Keratinocyte (primary cell): ENCODE measurements around the gene CCDC158. TPM values are rescaled to one million over a fixed set of nuclear protein-coding genes. Genes with fewer than 3 reads are reported as not detected.

Experiments
- DNase-seq: peaks from one replicate; pipeline ENCODE4 v3.0.0-alpha.2; 2011; ENCODE audit warnings: low read depth, missing footprints, low spot score
- FAIRE-seq: peaks from 2 replicates; lab custom pipeline; 2011; peaks lifted over from hg19 to GRCh38; lab: Jason Lieb, UNC
- H2AFZ ChIP-seq: 2 replicates; pipeline ENCODE4 v1.6.0; 2012; ENCODE audit warnings: low read length, control low read depth, inconsistent platforms; ENCODE audit not compliant: control insufficient read depth
- H3K27ac ChIP-seq: 2 replicates; pipeline ENCODE4 v1.5.1; 2011; ENCODE audit warnings: low read length; ENCODE audit not compliant: control insufficient read depth, insufficient read depth
- H3K27me3 ChIP-seq: 3 replicates; pipeline ENCODE4 v1.6.0; 2011; ENCODE audit warnings: low read length; ENCODE audit not compliant: control insufficient read depth, insufficient read depth; ENCODE audit errors: extremely low read depth
- H3K36me3 ChIP-seq, 2 experiments: 2 replicates in 1 of 2; 3 replicates in 1 of 2; pipeline ENCODE4 v1.5.1; 2011; ENCODE audit warnings: low read length in 2 of 2, mild to moderate bottlenecking in 1 of 2; ENCODE audit not compliant: control insufficient read depth in 2 of 2, insufficient read depth in 2 of 2; ENCODE audit errors: extremely low read depth in 1 of 2
- H3K4me1 ChIP-seq: 3 replicates; pipeline ENCODE4 v1.5.1; 2011; ENCODE audit warnings: low read length; ENCODE audit not compliant: control insufficient read depth, insufficient read depth; ENCODE audit errors: extremely low read depth
- H3K4me2 ChIP-seq: 3 replicates; pipeline ENCODE4 v1.6.0; 2011; ENCODE audit warnings: low read depth, low read length; ENCODE audit not compliant: control insufficient read depth, insufficient read depth; ENCODE audit errors: extremely low read depth
- H3K4me3 ChIP-seq, 3 experiments: fragments of 200-600 bp in 1 of 3; sonication (generic) in 1 of 3; 2 replicates in 2 of 3; 3 replicates in 1 of 3; pipeline ENCODE4 v1.5.1; 2011 to 2016; ENCODE audit warnings: low read length in 3 of 3, mild to moderate bottlenecking in 3 of 3, control low read depth in 2 of 3, inconsistent platforms in 1 of 3, low read depth in 1 of 3, mixed read lengths in 1 of 3, mixed run types in 1 of 3, moderate library complexity in 1 of 3; ENCODE audit not compliant: control insufficient read depth in 2 of 3, insufficient read depth in 2 of 3; ENCODE audit errors: extremely low read depth in 1 of 3
- H3K79me2 ChIP-seq: 2 replicates; pipeline ENCODE4 v1.6.0; 2012; ENCODE audit warnings: low read length; ENCODE audit not compliant: control insufficient read depth, insufficient read depth
- H3K9ac ChIP-seq: 3 replicates; pipeline ENCODE4 v1.6.0; 2011; ENCODE audit warnings: low read length; ENCODE audit not compliant: control insufficient read depth, insufficient read depth; ENCODE audit errors: extremely low read depth
- H3K9me1 ChIP-seq: 3 replicates; pipeline ENCODE4 v1.6.0; 2011; ENCODE audit warnings: low read length; ENCODE audit not compliant: control insufficient read depth, insufficient read depth; ENCODE audit errors: extremely low read depth
- H3K9me3 ChIP-seq: 2 replicates; pipeline ENCODE4 v1.5.1; 2012; ENCODE audit warnings: low read depth, low read length; ENCODE audit not compliant: control insufficient read depth
- H4K20me1 ChIP-seq: 3 replicates; pipeline ENCODE4 v1.6.0; 2011; ENCODE audit warnings: low read length; ENCODE audit not compliant: control insufficient read depth, insufficient read depth; ENCODE audit errors: extremely low read depth
- EZH2 ChIP-seq: IDR thresholded peaks from one replicate; pipeline ENCODE4 v1.6.1; 2012; ENCODE audit warnings: inconsistent platforms, mild to moderate bottlenecking, low read length, moderate library complexity
- dilution Hi-C: fragments of 300-500 bp; cut with MboI; formaldehyde crosslinking; loops from one replicate; pipeline ENCODE4 v1.7.0; 2020; ENCODE audit warnings: low sequenced_read_pairs; ENCODE audit not compliant: extremely low pct_ligation_motif_present
- polyA plus RNA-seq, 5 experiments: library from polyadenylated mRNA; depleted of rRNA in 3 of 5; stranded (reverse) in 3 of 5; stranded (forward) in 1 of 5; unstranded in 1 of 5; fragments of >200 nt; gene quantifications; 1 replicate in 1 of 5; 2 replicates in 3 of 5; 3 replicates in 1 of 5; pipeline versions ENCODE4 v1.2.1 to v1.2.3, GENCODE V29; 2011 to 2012; ENCODE audit warnings: missing spikeins in 2 of 5, low read depth in 1 of 5, low replicate concordance in 1 of 5
- small RNA-seq, 3 experiments: library from RNA; depleted of rRNA; stranded (forward); fragments of <200 nt; gene quantifications; one replicate each; pipeline ENCODE3, GENCODE V24; 2012; ENCODE audit warnings: low read depth in 3 of 3, low replicate concordance in 1 of 3; ENCODE audit not compliant: insufficient read length in 3 of 3
- TF ChIP-seq, protein P1 (sequence below), 3 experiments: IDR thresholded peaks in 1 of 3; conservative IDR thresholded peaks in 1 of 3; optimal IDR thresholded peaks in 1 of 3; 2 replicates in 2 of 3; 3 replicates in 1 of 3; pipeline versions ENCODE3 to v1.5.1; 2011; ENCODE audit warnings: low read length in 3 of 3, mild to moderate bottlenecking in 3 of 3, moderate library complexity in 2 of 3, control low read depth in 1 of 3, inconsistent platforms in 1 of 3; ENCODE audit not compliant: insufficient read depth in 2 of 3; ENCODE audit errors: extremely low read depth in 1 of 3

Gene CCDC158
- polyA plus RNA-seq, 1 donor (not counting 4 experiments of a cell fraction or from before 2014, with no cell fraction given): not detected

DNA sequence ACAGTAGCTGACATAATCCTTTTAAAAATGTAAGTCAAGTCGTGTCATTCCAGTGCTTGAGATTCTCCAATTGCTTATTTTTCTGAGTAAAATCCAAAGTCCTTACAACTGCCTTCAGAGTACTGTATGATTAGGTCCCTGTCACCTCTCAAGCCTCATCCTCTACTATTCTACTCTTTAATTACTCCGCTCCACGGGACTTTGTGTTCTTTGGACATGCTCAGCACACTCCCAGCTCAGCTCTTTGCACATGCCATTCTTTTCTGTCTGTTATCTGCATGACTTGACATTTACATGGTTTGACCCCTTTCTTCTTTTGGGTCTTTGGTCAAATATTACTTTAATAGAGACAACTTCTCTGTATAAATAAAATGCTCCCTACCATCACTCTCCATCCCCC is 154.3 kb downstream of the CCDC158 start:
- Histone ChIP-seq H4K20me1 (no peaks in the 10 kb centered on the region), H3K36me3 (no peaks in the 10 kb centered on the region), H3K9me1 (no peaks in the 10 kb centered on the region), H3K27me3 (peaks cover 9% of the 10 kb centered on the region), H3K79me2 (no peaks in the 10 kb centered on the region), H3K4me3 (no peak overlapping the region), H2AFZ (no peak overlapping the region), H3K4me1 (no peaks in the 10 kb centered on the region), H3K9ac (no peak overlapping the region), H3K4me2 (no peak overlapping the region), H3K27ac (no peak overlapping the region), H3K9me3 (no peaks in the 10 kb centered on the region)
- FAIRE-seq (no peak), DNase-seq (no peak)
- TF ChIP-seq, protein P1, sequence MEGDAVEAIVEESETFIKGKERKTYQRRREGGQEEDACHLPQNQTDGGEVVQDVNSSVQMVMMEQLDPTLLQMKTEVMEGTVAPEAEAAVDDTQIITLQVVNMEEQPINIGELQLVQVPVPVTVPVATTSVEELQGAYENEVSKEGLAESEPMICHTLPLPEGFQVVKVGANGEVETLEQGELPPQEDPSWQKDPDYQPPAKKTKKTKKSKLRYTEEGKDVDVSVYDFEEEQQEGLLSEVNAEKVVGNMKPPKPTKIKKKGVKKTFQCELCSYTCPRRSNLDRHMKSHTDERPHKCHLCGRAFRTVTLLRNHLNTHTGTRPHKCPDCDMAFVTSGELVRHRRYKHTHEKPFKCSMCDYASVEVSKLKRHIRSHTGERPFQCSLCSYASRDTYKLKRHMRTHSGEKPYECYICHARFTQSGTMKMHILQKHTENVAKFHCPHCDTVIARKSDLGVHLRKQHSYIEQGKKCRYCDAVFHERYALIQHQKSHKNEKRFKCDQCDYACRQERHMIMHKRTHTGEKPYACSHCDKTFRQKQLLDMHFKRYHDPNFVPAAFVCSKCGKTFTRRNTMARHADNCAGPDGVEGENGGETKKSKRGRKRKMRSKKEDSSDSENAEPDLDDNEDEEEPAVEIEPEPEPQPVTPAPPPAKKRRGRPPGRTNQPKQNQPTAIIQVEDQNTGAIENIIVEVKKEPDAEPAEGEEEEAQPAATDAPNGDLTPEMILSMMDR (optimal IDR thresholded peaks at IDR 0.05 in 1 of 3, IDR thresholded peaks at IDR 0.05 in 1 of 3, conservative IDR thresholded peaks at IDR 0.05 in 1 of 3; ENCODE audit: extremely low read depth in 1 of 3, insufficient read depth in 2 of 3, low read length in 3 of 3): no peak
- no peak for TF ChIP-seq EZH2
- dilution Hi-C loops: no loop called here

DNA sequence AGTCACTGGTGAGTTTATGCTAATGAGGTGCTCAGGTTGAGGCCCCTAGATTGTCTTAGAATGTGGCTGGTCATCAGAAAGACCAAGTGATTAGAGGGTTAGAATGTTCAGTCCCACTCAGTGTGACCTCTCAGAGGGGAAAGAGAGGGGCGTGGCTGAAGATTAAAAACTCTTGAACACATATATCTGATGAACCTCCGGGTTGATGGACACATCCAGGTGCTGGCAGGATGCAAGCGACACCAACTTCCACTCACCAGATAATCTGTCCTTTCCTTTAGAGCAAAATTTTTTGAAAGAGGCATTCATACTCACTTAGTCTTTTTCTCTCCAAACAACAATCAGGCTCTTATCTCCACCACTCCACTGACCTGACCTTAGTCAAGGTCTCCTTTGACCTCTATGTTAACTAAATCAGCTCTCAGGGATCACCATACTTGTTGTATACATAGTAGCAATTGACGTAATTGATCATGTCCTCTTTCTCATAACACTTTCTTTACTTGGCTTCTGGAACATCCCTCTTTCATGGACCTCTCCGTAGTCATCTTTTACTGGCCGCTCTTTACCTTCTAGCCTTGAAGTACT is 155.2 kb downstream of the CCDC158 start:
- Histone ChIP-seq H3K4me2 (no peak overlapping the region), H3K9me1 (no peaks in the 10 kb centered on the region), H3K27me3 (peaks cover 4% of the 10 kb centered on the region), H4K20me1 (no peaks in the 10 kb centered on the region), H3K9ac (no peak overlapping the region), H3K9me3 (no peaks in the 10 kb centered on the region), H2AFZ (no peak overlapping the region), H3K36me3 (no peaks in the 10 kb centered on the region), H3K4me3 (no peak overlapping the region), H3K27ac (no peak overlapping the region), H3K79me2 (no peaks in the 10 kb centered on the region), H3K4me1 (no peaks in the 10 kb centered on the region)
- dilution Hi-C loops: no loop called here
- DNase-seq (no peak), FAIRE-seq (no peak)
- TF ChIP-seq, protein P1 (optimal IDR thresholded peaks at IDR 0.05 in 1 of 3, IDR thresholded peaks at IDR 0.05 in 1 of 3, conservative IDR thresholded peaks at IDR 0.05 in 1 of 3; ENCODE audit: extremely low read depth in 1 of 3, insufficient read depth in 2 of 3, low read length in 3 of 3): no peak
- TF ChIP-seq EZH2: no peak

Small RNA genes lying within 50 kb of the gene (small RNA-seq; reads per million reads assigned to genes)
- gene RF00278 (0 reads per million in 3 experiments), gene RNU6-1000P (0 reads per million in 3 experiments)

Other genes starting within 250 kb of the CCDC158 start
- 47.4 to 78.8 TPM (median 72.2 TPM) in 3 replicates for gene SCARB2, start 207.3 kb downstream of the CCDC158 start, polyA plus RNA-seq
- gene FAM47E, start 169.4 kb downstream of the CCDC158 start, polyA plus RNA-seq: 0.16 to 0.29 TPM (median 0.28 TPM) in 3 replicates
- gene STBD1, start 114.4 kb downstream of the CCDC158 start, polyA plus RNA-seq: 0.41 to 1.6 TPM (median 0.71 TPM) in 3 replicates
- 4.9 to 7.3 TPM (median 4.9 TPM) in 3 replicates for gene SHROOM3, start 14.1 kb upstream of the CCDC158 start, polyA plus RNA-seq